ENCODE results near the gene WNK1. TPM values are rescaled to one million over a fixed set of nuclear protein-coding genes. Genes with fewer than 3 reads are reported as not detected.

WNK1 gene
- total and polyA plus RNA-seq, 11 donors = 59.9 to 373 (median 290) TPM

DNA sequence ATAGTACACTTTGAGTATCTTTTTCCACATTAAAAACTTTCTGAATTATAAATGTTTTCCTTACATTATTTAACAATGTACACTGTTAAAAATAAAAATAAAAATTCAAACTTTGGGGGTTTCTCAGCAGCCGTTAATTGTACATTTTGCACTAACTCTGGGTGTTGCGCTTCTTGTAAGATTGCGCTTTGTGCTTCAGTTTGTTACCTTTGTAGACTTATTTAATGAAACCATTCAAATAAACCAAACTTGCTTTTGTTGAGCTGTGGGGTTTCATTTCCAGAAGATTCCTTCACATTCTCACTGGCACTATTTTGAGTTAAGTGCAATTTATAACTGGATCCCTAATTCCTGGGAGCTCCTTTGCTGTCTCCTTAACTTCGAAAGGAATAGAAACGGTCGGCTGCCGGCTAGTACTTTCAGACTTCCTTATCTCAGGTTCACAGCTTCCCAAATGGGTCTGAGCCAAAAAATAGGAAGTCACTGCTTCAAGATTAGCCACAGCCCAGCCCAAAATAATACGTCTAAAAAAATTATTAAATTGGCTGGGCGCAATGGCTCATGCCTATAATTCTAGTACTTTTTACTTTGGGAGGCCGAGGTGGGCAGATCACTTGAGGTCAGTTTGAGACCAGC is 158.9 kb downstream of the WNK1 start:
- DNase-seq = peak in 3 of 5 donors; percentile 30 to 33 (median 33)
- no peaks in the 10 kb centered on the region for H3K9me3 ChIP-seq
- H3K4me1 ChIP-seq = peaks cover 6 to 42% (median 21%) of the 10 kb centered on the region in 12 donors
- WGBS, 4 donors = 37 to 41% (median 38%) methylated on average over 10 of the region's 10 CpGs
- no peak for TF ChIP-seq POLR2A (IDR thresholded peaks at IDR 0.05)
- TF ChIP-seq, protein P1, sequence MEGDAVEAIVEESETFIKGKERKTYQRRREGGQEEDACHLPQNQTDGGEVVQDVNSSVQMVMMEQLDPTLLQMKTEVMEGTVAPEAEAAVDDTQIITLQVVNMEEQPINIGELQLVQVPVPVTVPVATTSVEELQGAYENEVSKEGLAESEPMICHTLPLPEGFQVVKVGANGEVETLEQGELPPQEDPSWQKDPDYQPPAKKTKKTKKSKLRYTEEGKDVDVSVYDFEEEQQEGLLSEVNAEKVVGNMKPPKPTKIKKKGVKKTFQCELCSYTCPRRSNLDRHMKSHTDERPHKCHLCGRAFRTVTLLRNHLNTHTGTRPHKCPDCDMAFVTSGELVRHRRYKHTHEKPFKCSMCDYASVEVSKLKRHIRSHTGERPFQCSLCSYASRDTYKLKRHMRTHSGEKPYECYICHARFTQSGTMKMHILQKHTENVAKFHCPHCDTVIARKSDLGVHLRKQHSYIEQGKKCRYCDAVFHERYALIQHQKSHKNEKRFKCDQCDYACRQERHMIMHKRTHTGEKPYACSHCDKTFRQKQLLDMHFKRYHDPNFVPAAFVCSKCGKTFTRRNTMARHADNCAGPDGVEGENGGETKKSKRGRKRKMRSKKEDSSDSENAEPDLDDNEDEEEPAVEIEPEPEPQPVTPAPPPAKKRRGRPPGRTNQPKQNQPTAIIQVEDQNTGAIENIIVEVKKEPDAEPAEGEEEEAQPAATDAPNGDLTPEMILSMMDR (IDR thresholded peaks at IDR 0.05) = no peak
- peak overlapping the region in 9 of 12 donors; percentile 4 to 58 (median 26) for H3K27ac ChIP-seq
- no peaks in the 10 kb centered on the region for H3K27me3 ChIP-seq
- peaks cover 0 to 100% (median 92%) of the 10 kb centered on the region in 9 donors for H3K36me3 ChIP-seq
- intact Hi-C loops (cut with DNase I) = no loop called here
- peak; percentile 19 to 69 (median 52) for ATAC-seq
- no peak overlapping the region for H3K4me3 ChIP-seq

DNA sequence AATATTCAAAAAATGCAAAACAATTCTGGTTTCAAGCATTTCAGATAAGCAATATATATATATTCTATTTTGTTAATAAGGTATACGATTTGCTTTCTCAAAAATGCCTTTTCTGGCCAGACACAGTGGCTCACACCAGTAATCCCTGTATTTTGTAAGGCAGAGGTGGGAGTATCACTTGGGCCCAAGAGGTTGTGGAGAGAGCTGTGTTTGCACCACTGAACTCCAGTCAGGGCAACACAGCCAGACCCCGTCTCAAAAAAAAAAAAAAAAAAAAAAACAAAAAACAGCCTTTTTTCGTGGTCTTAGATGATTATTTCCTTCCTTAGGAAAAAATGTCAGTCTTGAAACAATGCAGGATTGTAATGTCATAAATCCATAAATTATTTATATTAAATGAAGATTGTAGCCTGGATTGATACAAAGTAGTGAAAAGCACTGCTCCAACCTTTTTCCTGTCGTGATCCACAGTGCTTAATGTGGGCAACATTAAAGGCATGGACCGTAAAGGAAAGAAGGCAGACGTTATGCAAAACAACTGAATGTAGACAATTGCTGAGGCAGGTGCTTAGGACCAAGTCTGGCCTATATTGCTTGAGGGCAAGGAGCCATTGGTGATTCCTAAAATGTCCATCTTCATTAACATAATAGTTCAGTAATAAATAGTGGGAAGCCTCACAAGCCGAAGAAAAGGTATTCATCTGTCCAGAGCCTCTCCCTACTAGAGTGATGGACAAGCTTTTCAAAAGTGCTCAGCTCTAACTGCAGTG is 160.3 kb downstream of the WNK1 start:
- peaks cover 0 to 100% (median 90%) of the 10 kb centered on the region in 9 donors for H3K36me3 ChIP-seq
- intact Hi-C loops (cut with DNase I) = no loop called here
- no peaks in the 10 kb centered on the region for H3K9me3 ChIP-seq
- no peak overlapping the region for H3K4me3 ChIP-seq
- no peak for DNase-seq
- peak overlapping the region in 2 of 12 donors; percentile 26 to 58 for H3K27ac ChIP-seq
- WGBS, 4 donors = 77 to 80% (median 77%) methylated on average over 7 of the region's 7 CpGs
- peaks cover 6 to 42% (median 21%) of the 10 kb centered on the region in 12 donors for H3K4me1 ChIP-seq
- no peak for TF ChIP-seq POLR2A (IDR thresholded peaks at IDR 0.05)
- TF ChIP-seq, protein P1 (IDR thresholded peaks at IDR 0.05) = no peak
- no peak for ATAC-seq
- H3K27me3 ChIP-seq = no peaks in the 10 kb centered on the region

DNA sequence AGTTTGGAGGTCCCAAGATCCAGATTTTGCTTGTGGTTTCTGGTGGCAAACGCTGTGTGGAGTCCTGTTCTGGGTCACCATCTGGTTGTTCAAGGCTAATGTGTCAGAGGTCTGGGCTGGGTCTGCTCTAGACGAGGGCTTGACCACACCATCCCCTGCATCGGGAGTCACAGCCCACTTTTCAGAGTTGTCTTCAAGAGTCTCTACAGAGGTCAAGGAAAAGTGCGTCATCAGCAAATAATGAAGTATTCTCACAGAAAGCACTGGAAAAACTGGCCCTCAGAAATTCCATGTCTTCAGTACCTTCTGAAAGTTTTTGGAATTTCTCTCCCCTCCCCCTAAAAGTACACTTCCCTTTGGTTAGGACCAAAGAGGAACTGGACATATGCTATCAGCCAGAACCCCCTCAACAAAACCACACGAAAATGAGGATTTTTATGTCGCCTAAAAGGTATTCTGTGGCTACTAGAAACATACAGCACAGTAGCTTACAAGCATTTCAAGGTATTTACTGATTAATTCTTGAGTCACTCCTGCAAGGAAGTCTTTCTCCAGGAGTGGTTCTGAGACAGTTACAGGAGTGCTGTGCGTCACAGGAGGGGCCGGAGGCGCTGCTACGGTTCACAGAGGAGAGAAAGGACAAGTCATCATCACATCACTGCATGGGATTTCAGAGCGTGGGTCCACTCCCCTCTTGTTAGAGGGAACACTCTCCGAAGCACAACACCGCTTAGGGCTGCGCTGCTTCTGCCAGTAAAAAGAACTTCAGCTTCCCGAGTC is 161.7 kb downstream of the WNK1 start:
- H3K4me3 ChIP-seq = no peak overlapping the region
- no peaks in the 10 kb centered on the region for H3K9me3 ChIP-seq
- peaks cover 6 to 42% (median 21%) of the 10 kb centered on the region in 12 donors for H3K4me1 ChIP-seq
- intact Hi-C loops (cut with DNase I) = no loop called here
- peaks cover 0 to 100% (median 90%) of the 10 kb centered on the region in 9 donors for H3K36me3 ChIP-seq
- ATAC-seq (peak in 1 of 4 donors; percentile 12), DNase-seq (no peak)
- H3K27ac ChIP-seq = no peak overlapping the region
- WGBS, 4 donors = 79 to 87% (median 85%) methylated on average over 15 of the region's 15 CpGs
- TF ChIP-seq, protein P1 (IDR thresholded peaks at IDR 0.05) = no peak
- no peaks in the 10 kb centered on the region for H3K27me3 ChIP-seq

DNA sequence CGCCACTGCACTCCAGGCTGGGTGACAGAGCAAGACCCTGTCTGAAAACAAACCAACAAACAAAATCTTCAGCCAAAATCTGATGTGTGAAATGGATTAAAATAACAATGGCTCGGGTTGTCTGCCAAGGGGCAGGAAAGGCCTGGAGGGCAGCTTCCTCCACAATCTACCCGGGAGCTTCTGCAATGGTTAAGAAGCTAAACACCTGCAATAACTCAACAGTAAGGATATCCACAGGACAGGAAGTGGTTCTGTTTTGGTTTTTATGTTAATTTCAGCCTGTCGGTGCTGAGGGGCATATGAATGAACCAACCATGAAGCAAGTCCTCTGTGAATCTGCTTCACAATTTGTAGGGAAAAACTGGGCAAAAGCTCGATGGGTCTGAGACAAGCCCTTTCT is 162.7 kb downstream of the WNK1 start:
- Histone ChIP-seq H3K27ac (no peak overlapping the region), H3K36me3 (peaks cover 0 to 96% (median 84%) of the 10 kb centered on the region in 9 donors), H3K4me3 (no peak overlapping the region), H3K27me3 (no peaks in the 10 kb centered on the region), H3K9me3 (no peaks in the 10 kb centered on the region), H3K4me1 (peaks cover 6 to 42% (median 21%) of the 10 kb centered on the region in 12 donors)
- 55 to 70% (median 56%) methylated on average over 5 of the region's 5 CpGs for WGBS, 4 donors
- DNase-seq (no peak), ATAC-seq (no peak)
- TF ChIP-seq, protein P1 (IDR thresholded peaks at IDR 0.05) = no peak
- TF ChIP-seq POLR2A (IDR thresholded peaks at IDR 0.05) = no peak
- intact Hi-C loops (cut with DNase I) = no loop called here

Data from heart left ventricle (tissue), 16 donors.